Measurements from ENCODE around the gene MRPL40.

MRPL40 gene

DNA sequence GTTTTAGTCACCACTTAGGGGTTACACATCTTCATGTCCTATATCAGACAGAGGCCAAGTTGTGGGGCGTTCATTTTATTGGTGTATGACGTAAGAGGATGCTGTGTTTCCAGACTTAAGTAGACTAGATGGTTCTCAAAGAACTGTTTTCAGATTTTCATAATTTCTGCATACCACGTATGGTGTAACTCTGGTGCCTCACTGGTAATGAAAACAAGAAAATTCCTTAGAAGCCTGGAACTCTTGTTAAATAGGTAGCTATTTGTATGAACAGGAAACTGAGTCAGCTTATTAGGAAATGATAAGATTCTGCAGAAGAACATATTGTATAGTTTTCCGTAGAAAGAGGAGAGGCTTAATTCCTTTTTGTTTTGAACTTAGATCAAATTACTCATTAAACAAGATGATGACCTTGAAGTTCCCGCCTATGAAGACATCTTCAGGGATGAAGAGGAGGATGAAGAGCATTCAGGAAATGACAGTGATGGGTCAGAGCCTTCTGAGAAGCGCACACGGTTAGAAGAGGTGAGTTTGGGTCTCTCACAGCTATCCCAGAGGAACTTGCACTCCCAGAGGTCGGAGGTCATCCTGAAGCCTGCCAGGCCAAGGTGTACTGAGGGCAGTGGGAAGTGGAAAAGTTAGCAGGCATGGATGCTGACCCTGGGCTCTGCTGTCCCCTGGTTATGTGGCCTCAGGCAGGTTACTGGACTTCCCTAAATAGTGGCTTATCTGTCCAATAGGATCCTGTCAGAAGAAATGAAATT lies 51.3 kb downstream of the MRPL40 start:
- no peak for TF ChIP-seq POLR2AphosphoS5 (IDR thresholded peaks at IDR 0.05; ENCODE audit: low read depth, low read length)
- no peak for TF ChIP-seq REST (IDR thresholded peaks at IDR 0.05; ENCODE audit: insufficient read depth in 1 of 2, low read depth in 2 of 2, low read length in 2 of 2)
- no peak for TF ChIP-seq FOXP2 (optimal IDR thresholded peaks at IDR 0.05; ENCODE audit: borderline replicate concordance, extremely low read depth, extremely low read length, insufficient read depth)
- TF ChIP-seq SIN3A (IDR thresholded peaks at IDR 0.05; ENCODE audit: borderline replicate concordance, insufficient read depth, low read length): no peak
- TF ChIP-seq TAF1 (IDR thresholded peaks at IDR 0.05; ENCODE audit: borderline replicate concordance, insufficient read depth, low read length): no peak

All from PFSK-1 (cell line).